Sciatic nerve (tissue), 2 donors: ENCODE measurements around the gene SKIL. TPM values are rescaled to one million over a fixed set of nuclear protein-coding genes. Genes with fewer than 3 reads are reported as not detected.
A peak's percentile ranks its signal among the peaks of the same experiment; 100 is the strongest.

ENCODE experiments used
- ATAC-seq: fragments of 200-7000 bp; cut with Tn5 transposase; one replicate; pipeline ENCODE4 v1.9.1; 2020; ENCODE audit warnings: mild to moderate bottlenecking, moderate library complexity
- DNase-seq: peaks from one replicate; pipeline ENCODE4 v3.0.0-alpha.2; 2020; ENCODE audit warnings: low spot score
- intact Hi-C: fragments of 100-400 bp; cut with DNase I; formaldehyde crosslinking; loops from one replicate; pipeline ENCODE4 v1.14.2; 2022
- total RNA-seq: library from RNA; stranded (reverse); fragmentation: NEBNext Ultra II Directional; extraction: Animal tissue kit (Norgen Biotek cat#: 25700); gene quantifications from one replicate; pipeline ENCODE4 v1.2.1, GENCODE V29; 2021
- donor health status: DM: no; HTN: no; CAD: no.
- donor health status: DM: no; HTN: no; CAD: no.

Gene SKIL
- total RNA-seq, 1 donor from 2014 or later: 85.2 TPM

GRCh38 chr3:170346481-170347392 lies 10.8 kb upstream of the SKIL start:
- intact Hi-C loops: no loop called here
- ATAC-seq (no peak), DNase-seq (no peak)

DNA sequence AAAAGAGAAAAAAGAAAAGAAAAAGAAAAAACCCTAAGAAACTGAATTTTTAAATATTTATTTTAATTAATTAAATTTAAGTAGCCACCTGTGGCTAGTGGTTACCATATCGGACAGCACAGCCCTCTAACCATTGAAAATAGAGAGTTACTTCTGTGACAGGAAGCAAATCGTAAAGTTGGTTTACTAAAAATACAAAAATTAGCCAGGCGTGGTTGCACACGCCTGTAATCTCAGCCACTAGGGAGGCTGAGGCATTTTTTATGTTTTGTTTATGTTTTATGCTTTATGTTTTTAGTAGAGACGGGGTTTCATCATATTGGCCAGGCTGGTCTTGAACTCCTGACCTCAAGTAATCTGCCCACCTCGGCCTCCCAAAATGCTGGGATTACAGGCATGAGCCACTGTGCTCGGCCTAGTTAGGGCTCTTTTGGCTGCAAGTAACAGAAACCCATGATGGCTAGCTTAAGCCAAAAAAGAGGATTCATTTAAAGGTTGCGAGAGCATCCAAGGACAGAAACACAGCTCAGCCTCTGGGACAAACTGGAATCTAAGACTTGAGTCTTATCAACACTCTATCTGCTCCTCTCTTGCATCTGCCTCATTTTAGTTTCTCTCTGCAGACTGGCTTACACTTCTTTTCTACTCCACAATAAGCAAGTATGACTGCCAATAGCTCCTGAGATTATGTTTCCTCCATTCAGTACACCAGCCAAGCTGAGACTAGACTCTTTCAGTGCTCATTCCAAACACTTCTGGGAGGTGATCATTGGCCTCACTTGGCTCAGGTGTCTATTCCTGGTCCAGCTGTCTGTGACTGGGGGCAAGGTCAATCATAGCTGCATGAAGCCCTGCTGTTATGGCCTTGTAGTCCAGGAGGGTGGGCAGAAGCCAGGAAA lies 6.8 kb upstream of the SKIL start:
- intact Hi-C loops: no loop called here
- peak; percentile 60 for ATAC-seq
- no peak for DNase-seq

- no peak for DNase-seq
- intact Hi-C loops: no loop called here
- ATAC-seq: no peak
These were observed 4.6 kb upstream of the SKIL start for GRCh38 chr3:170352936-170353335.

DNA sequence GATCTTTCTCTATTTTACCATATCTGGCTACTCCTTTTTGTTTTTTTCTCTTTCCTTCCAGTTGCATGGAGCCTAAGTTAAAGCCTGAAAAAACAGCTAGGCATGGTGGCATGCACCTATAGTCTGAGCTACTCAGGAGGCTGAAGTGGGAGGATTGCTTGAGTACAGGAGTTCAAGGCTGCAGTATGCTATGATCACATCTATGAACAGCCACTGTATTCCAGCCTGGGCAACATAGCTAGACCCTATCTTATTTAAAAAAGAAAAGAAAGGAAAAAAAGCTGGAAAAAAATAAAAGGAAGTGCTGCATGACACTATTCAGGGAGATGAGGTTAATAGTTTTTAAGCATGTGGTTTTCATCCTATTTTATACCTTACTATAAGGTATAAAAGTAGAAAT lies 4.0 kb upstream of the SKIL start:
- ATAC-seq: no peak
- no peak for DNase-seq
- intact Hi-C loops: no loop called here

DNA sequence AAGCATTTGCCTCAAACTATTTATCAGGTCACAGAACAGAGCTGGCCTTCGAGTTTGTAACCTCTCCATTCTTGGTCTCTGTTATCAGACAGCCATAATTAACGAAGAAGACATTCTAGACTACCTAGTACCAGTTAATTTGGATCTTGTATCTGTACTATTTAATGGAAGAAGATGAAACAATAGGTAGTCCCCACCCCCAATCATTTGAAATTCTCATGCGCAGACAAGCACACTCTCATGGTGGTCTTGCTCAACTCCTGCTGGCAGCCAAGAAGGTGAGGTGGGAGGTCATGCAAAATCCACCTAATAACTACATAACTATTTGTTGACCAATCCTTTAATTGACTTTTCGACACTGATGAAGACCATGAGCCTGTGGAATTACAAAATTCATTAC lies 2.8 kb upstream of the SKIL start:
- DNase-seq (no peak), ATAC-seq (no peak)
- intact Hi-C loops: no loop called here

- intact Hi-C loops: no loop called here
- DNase-seq: peak; percentile 69
- ATAC-seq: peak; percentile 43
These were observed 1.5 kb upstream of the SKIL start for GRCh38 chr3:170355738-170356595.

DNA sequence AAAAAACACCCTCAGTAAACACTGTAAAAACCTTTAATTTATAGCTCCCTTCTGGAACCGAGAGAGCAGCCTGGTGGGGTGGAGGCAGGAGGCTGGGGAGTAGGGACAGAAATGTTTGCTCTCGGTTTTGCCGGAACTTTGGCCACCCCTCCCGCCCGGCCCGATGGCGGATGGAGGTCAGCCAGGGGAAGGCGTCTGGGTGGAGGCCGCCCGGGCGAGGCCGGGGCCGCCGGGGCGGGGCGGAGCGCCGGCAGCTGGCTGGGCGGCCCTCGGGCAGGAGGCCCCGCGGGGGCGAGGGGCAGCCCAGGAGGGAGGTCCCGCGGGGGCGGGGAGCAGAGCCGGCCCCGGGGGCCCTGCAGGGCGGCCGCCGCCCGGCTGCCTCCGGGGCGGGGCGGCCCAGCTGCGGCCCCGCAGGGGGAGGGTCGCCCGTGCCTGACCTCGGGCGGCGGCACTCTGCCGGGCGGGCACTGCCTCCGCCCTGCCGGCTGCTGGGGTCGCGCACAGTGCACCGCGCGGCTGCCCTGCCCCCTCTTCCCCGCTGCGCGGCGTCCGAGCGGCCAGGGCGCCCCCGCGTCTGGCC lies 829 bp upstream of the SKIL start:
- peak; percentile 77 for ATAC-seq
- DNase-seq: peak; percentile 89
- intact Hi-C loops: no loop called here

- ATAC-seq: peak; percentile 57
- DNase-seq: peak; percentile 91
- intact Hi-C loops: no loop called here
These were observed 811 bp downstream of the SKIL start for GRCh38 chr3:170358042-170359010.

GRCh38 chr3:170359178-170359704 lies 1.7 kb downstream of the SKIL start:
- DNase-seq (no peak), ATAC-seq (no peak)
- intact Hi-C loops: no loop called here

DNA sequence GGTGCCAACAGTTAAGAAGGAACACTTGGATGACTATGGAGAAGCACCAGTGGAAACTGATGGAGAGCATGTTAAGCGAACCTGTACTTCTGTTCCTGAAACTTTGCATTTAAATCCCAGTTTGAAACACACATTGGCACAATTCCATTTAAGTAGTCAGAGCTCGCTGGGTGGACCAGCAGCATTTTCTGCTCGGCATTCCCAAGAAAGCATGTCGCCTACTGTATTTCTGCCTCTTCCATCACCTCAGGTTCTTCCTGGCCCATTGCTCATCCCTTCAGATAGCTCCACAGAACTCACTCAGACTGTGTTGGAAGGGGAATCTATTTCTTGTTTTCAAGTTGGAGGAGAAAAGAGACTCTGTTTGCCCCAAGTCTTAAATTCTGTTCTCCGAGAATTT lies 3.0 kb downstream of the SKIL start:
- intact Hi-C loops: no loop called here
- no peak for DNase-seq
- ATAC-seq: no peak

DNA sequence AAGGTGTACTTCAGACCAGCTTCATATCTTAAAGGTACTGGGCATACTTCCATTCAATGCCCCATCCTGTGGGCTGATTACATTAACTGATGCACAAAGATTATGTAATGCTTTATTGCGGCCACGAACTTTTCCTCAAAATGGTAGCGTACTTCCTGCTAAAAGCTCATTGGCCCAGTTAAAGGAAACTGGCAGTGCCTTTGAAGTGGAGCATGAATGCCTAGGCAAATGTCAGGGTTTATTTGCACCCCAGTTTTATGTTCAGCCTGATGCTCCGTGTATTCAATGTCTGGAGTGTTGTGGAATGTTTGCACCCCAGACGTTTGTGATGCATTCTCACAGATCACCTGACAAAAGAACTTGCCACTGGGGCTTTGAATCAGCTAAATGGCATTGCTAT lies 3.4 kb downstream of the SKIL start:
- intact Hi-C loops: no loop called here
- DNase-seq (no peak), ATAC-seq (no peak)

DNA sequence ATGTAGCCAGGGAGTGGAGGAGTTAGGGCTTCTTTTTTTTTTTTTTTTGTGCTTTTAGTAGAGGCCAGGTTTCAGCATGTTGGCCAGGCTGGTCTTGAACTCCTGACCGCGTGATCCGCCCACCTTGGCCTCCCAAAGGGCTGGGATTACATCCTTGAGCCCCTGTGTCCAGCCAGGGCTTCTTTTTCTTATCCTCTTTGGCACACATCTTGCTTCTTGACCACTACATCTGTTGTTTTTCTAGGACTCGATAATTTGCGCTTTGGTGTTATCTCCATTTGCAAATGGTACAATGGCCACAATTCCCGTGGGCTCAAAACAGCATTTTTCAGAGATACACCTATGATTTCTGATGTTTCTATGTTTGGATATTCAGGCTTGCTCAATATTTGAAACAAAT lies 4.2 kb downstream of the SKIL start:
- intact Hi-C loops: no loop called here
- no peak for ATAC-seq

GRCh38 chr3:170363471-170363994 lies 6.0 kb downstream of the SKIL start:
- DNase-seq (no peak), ATAC-seq (no peak)
- intact Hi-C loops: no loop called here

More for the DNA sequence above, 4.2 kb downstream of the SKIL start:
- no peak for DNase-seq

DNA sequence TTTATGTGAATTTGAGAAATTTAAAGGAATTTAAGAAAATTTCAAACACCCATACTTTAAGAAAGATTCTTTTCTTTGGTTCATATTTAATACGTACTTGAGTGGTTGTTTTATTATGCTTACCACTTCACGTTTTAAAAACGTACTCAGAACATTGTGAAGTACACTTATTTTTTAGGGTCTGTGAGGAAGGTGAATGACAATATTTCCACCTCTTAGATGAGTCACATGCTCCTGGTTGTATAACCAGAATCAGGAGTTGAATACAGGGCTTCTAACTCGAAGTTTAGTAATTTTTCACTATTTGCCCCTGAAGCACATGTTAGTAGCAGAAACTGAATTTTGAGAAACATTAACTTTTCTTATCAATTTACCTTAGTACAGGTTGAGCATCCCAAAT lies 7.5 kb downstream of the SKIL start:
- ATAC-seq (no peak), DNase-seq (no peak)
- intact Hi-C loops: no loop called here

DNA sequence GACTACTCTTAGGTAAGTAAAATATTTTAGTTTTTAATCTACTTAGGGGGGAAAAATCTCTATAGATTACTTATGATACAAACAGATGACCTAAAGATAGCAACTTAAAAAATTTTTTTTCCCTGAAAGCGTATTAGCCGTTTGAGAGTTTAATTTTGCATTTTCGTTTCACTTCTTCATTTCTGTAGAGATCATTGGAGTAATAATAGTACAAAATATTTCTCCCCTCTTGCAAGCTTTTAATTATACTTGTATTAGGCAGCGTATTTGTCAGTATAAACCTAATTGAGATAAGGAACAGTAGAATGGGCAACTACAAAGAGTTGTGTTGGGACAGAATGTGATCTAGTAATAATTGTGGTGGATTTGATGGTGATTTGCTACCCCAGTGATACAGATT lies 10.3 kb downstream of the SKIL start:
- ATAC-seq: no peak
- no peak for DNase-seq
- intact Hi-C loops: no loop called here

GRCh38 chr3:170368921-170369320 lies 11.4 kb downstream of the SKIL start:
- intact Hi-C loops: no loop called here
- no peak for ATAC-seq
- no peak for DNase-seq

- peak; percentile 74 for ATAC-seq
- intact Hi-C loops: no loop called here
- DNase-seq: no peak
These were observed 14.8 kb downstream of the SKIL start for GRCh38 chr3:170372190-170372879.
